ENCODE results near the gene ANKS1A.

DNA sequence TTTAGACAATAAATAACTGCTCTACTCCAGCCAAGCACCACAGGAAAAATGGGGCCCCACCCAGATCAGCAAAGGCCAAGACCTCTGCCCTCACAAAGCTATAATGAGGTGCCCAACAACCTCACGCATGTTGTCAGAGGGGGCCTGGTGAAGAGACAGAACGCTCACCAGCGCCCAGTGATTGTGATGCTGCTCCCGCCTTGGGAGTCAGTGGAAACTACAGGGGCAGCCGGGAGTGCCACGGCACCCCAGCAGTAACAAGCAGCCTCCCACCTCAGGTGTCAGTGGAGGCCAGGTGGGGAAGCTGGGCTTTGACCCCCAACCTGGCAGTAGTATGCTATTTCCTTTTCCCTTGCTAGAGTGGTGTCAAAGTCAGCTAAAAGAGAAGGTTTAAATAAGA lies 204.7 kb downstream of the ANKS1A start:
- TF ChIP-seq, protein P1, sequence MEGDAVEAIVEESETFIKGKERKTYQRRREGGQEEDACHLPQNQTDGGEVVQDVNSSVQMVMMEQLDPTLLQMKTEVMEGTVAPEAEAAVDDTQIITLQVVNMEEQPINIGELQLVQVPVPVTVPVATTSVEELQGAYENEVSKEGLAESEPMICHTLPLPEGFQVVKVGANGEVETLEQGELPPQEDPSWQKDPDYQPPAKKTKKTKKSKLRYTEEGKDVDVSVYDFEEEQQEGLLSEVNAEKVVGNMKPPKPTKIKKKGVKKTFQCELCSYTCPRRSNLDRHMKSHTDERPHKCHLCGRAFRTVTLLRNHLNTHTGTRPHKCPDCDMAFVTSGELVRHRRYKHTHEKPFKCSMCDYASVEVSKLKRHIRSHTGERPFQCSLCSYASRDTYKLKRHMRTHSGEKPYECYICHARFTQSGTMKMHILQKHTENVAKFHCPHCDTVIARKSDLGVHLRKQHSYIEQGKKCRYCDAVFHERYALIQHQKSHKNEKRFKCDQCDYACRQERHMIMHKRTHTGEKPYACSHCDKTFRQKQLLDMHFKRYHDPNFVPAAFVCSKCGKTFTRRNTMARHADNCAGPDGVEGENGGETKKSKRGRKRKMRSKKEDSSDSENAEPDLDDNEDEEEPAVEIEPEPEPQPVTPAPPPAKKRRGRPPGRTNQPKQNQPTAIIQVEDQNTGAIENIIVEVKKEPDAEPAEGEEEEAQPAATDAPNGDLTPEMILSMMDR (conservative IDR thresholded peaks at IDR 0.05 in 1 of 2, IDR thresholded peaks at IDR 0.05 in 1 of 2; ENCODE audit: extremely low read depth in 1 of 2, insufficient read depth in 1 of 2, low read depth in 1 of 2, low read length in 2 of 2): no peak
- TF ChIP-seq EZH2 (IDR thresholded peaks at IDR 0.05; ENCODE audit: borderline replicate concordance, low read length): no peak

All from mammary epithelial cell (primary cell).